Right lobe of liver (tissue), 6 donors: ENCODE measurements around the gene ITPR2. TPM values are rescaled to one million over a fixed set of nuclear protein-coding genes. Genes with fewer than 3 reads are reported as not detected.

ENCODE experiments used
- ATAC-seq, 4 donors: fragments of 200-7000 bp; cut with Tn5 transposase; one replicate each; pipeline ENCODE4 v1.9.1; 2020; ENCODE audit warnings: mild to moderate bottlenecking in 4 of 4, moderate library complexity in 4 of 4
- DNase-seq, 3 donors: peaks; one replicate each; pipeline ENCODE4 v3.0.0-alpha.2; 2020
- H3K27ac ChIP-seq, 3 donors: fragments of 200-600 bp; one replicate each; pipeline ENCODE4 v1.8.0; 2022
- H3K27me3 ChIP-seq, 2 donors: fragments of 200-600 bp; one replicate each; pipeline ENCODE4 v1.8.0; 2022
- H3K36me3 ChIP-seq, 4 donors: fragments of 200-600 bp; sonication (generic) in 1 of 4; one replicate each; pipeline versions ENCODE4 v1.5.1 to v1.8.0; 2017 to 2022; ENCODE audit warnings: control low read depth in 1 of 4
- H3K4me1 ChIP-seq, 4 donors: fragments of 200-600 bp; sonication (generic) in 1 of 4; one replicate each; pipeline versions ENCODE4 v1.5.1 to v1.8.0; 2017 to 2022; ENCODE audit warnings: control low read depth in 1 of 4
- H3K4me3 ChIP-seq, 3 donors: fragments of 200-600 bp; one replicate each; pipeline ENCODE4 v1.8.0; 2022
- H3K9me3 ChIP-seq, 4 donors: fragments of 200-600 bp; sonication (generic) in 1 of 4; one replicate each; pipeline versions ENCODE4 v1.5.1 to v1.8.0; 2017 to 2022; ENCODE audit warnings: control low read depth in 1 of 4
- POLR2A ChIP-seq: fragments of 450-650 bp; IDR thresholded peaks from one replicate; pipeline ENCODE4 v1.6.1; 2017; ENCODE audit warnings: antibody characterized with exemption, mild to moderate bottlenecking
- WGBS: methylation state at CpG from one replicate; pipeline ENCODE4 v1.1.6; 2018; ENCODE audit warnings: low coverage, low lambda C conversion rate; ENCODE audit not compliant: insufficient coverage; ENCODE audit errors: missing lambda C conversion rate; 5-methylcytosine and 5-hydroxymethylcytosine counted together
- intact Hi-C, 2 donors: fragments of 100-400 bp; cut with DNase I; formaldehyde crosslinking; loops; one replicate each; pipeline versions ENCODE4 v1.11.2 to v1.14.1; 2022
- total RNA-seq, 6 experiments: library from RNA; depleted of rRNA in 2 of 6; stranded (reverse); fragments of >200 nt in 2 of 6; fragmentation: NEBNext Ultra II Directional in 3 of 6; extraction: Animal tissue kit (Norgen Biotek cat#: 25700) in 3 of 6; gene quantifications; one replicate each; pipeline versions ENCODE4 v1.1.0 to v1.2.4, GENCODE V29; 2016 to 2023
- TF ChIP-seq, protein P1 (sequence below), 4 donors: fragments of 200-600 bp in 3 of 4; fragments of 450-650 bp in 1 of 4; IDR thresholded peaks; one replicate each; pipeline versions ENCODE4 v1.5.1 to v1.8.0; 2016 to 2022; ENCODE audit warnings: antibody characterized with exemption in 4 of 4, mild to moderate bottlenecking in 2 of 4
- donor health status: DM: no; HTN: yes; CAD: no.
- donor health status: DM: no; HTN: no; CAD: no.
- donor health status: DM: no; HTN: no; CAD: no.
- donor health status: DM: no; HTN: yes; CAD: no.
- donor health status: DM: no; HTN: yes; CAD: no.

Gene ITPR2
- total RNA-seq, 6 experiments from 2014 or later: 39.3 to 114 (median 57.2) TPM

DNA sequence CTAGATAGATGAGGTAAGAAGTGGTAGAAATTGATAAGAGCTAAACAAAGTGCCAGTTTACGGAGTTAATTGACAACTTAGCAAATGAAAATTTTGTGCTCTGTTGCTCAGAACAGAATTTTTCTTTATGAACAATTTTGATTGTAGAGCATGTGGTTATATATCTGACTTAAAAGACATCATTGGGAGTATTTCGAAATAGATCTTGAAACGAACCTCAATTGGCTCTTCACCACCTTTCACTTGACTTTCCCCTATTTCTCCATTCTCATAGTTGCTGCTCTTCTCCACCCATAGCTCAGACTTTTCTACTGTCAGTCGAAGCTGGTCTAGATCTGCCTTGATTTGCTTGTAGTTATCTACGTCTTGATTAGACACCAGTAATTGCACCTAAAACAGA is 212.1 kb downstream of the ITPR2 start:
- intact Hi-C loops: no loop called here
- no peak for ATAC-seq
- 81% methylated on average over 5 of the region's 5 CpGs for WGBS
- Histone ChIP-seq H3K4me3 (no peak overlapping the region), H3K4me1 (no peaks in the 10 kb centered on the region), H3K27me3 (no peaks in the 10 kb centered on the region), H3K36me3 (peaks cover 0 to 64% (median 6%) of the 10 kb centered on the region in 4 donors), H3K9me3 (no peaks in the 10 kb centered on the region), H3K27ac (no peak overlapping the region)
- no peak for DNase-seq
- TF ChIP-seq, protein P1, sequence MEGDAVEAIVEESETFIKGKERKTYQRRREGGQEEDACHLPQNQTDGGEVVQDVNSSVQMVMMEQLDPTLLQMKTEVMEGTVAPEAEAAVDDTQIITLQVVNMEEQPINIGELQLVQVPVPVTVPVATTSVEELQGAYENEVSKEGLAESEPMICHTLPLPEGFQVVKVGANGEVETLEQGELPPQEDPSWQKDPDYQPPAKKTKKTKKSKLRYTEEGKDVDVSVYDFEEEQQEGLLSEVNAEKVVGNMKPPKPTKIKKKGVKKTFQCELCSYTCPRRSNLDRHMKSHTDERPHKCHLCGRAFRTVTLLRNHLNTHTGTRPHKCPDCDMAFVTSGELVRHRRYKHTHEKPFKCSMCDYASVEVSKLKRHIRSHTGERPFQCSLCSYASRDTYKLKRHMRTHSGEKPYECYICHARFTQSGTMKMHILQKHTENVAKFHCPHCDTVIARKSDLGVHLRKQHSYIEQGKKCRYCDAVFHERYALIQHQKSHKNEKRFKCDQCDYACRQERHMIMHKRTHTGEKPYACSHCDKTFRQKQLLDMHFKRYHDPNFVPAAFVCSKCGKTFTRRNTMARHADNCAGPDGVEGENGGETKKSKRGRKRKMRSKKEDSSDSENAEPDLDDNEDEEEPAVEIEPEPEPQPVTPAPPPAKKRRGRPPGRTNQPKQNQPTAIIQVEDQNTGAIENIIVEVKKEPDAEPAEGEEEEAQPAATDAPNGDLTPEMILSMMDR (IDR thresholded peaks at IDR 0.05): no peak
- no peak for TF ChIP-seq POLR2A

DNA sequence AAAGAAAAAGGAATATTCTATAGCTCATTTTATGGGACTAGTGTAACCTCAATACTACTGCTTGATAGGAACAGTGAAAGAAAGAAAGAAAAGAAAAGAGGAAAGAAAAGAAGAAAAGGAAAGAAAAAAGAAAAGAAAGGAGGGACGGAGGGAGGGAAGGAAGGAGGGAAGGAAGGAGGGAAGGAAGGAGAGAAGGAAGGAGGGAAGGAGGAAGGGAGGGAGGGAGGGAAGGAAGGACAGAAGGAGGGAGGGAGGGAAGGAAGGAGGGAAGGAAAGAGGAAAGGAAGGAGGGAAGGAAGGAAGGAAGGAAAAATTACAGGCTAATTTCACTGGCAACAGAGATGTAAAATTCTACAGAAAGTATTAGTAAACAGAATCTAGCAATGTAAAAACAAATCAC is 215.5 kb downstream of the ITPR2 start:
- WGBS: 80% methylated on average over 1 of the region's 1 CpG
- intact Hi-C loops: no loop called here
- H3K9me3 ChIP-seq: no peaks in the 10 kb centered on the region

DNA sequence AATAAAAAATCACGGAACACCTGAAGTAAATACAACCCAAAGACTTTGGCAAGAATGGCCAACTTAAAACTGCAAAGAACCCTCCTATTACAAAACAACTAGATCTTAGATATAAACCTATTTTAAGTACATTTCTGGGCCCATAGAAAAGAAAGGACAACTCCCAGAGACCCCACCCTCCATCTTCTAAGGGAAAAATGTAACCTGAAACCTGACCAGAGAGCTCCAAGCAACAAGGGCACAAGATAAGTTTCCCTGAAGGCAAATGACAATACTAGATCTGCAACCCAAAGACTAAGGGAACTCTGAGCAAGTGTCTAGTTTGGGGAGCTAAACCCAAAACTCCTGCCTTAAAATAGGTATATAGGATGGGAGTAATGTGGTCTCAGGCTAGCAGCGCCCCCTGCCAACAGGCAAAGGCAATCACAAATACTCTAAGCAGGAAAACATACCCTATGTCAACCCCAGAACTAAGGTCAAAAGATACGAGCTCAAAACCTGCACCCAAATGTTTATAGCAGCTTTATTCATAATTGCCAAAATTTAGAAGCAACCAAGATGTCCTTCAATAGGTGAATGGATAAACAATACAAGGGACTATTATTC is 218.9 kb downstream of the ITPR2 start:
- intact Hi-C loops: no loop called here
- TF ChIP-seq POLR2A: no peak
- TF ChIP-seq, protein P1 (IDR thresholded peaks at IDR 0.05): peak; percentile 21 to 33 (median 26)
- DNase-seq (no peak), ATAC-seq (peak in 1 of 4 donors; percentile 32)
- no peak overlapping the region for H3K27ac ChIP-seq
- no peaks in the 10 kb centered on the region for H3K27me3 ChIP-seq
- no peaks in the 10 kb centered on the region for H3K4me1 ChIP-seq
- H3K36me3 ChIP-seq: peaks cover 0 to 24% (median 4%) of the 10 kb centered on the region in 4 donors
- WGBS: 61% methylated on average over 3 of the region's 3 CpGs
- no peaks in the 10 kb centered on the region for H3K9me3 ChIP-seq
- no peak overlapping the region for H3K4me3 ChIP-seq

More for the DNA sequence above, 215.5 kb downstream of the ITPR2 start:
- TF ChIP-seq POLR2A: no peak
- TF ChIP-seq, protein P1 (IDR thresholded peaks at IDR 0.05): no peak
- ATAC-seq (no peak), DNase-seq (no peak)
- Histone ChIP-seq H3K4me1 (no peaks in the 10 kb centered on the region), H3K27me3 (no peaks in the 10 kb centered on the region), H3K4me3 (no peak overlapping the region), H3K27ac (no peak overlapping the region), H3K36me3 (peaks cover 0 to 44% (median 4%) of the 10 kb centered on the region in 4 donors)

DNA sequence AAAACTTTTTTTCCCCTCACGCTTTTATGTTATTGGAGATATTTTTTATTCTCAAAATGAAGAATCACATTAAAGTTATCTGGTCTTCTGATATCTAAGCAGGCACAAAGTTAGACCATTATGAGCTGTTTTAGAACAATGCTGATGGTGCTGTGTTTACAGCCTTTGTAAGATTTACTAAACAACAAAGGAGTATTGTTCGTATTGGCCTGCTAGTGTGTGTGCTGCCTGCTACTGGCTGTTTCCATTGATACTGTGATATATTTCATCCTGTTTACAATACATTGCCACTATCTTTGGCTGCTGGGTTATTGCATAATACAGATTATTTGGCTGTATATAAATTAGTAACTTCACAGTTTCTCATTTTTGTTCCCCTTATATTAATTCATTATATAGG is 220.8 kb downstream of the ITPR2 start:
- intact Hi-C loops: no loop called here
- TF ChIP-seq, protein P1 (IDR thresholded peaks at IDR 0.05): no peak
- no peak for TF ChIP-seq POLR2A
- Histone ChIP-seq H3K36me3 (peaks cover 0 to 20% (median 2%) of the 10 kb centered on the region in 4 donors), H3K27me3 (no peaks in the 10 kb centered on the region), H3K9me3 (no peaks in the 10 kb centered on the region), H3K4me1 (no peaks in the 10 kb centered on the region), H3K27ac (no peak overlapping the region), H3K4me3 (no peak overlapping the region)
- WGBS: 75% methylated on average over 2 of the region's 2 CpGs
- no peak for DNase-seq
- no peak for ATAC-seq
